HepG2 (cell line): Measurements from ENCODE around the gene KIFAP3. TPM values are rescaled to one million over a fixed set of nuclear protein-coding genes. Genes with fewer than 3 reads are reported as not detected.

Source experiments
- ARID2 ChIP-seq: sonication (generic); formaldehyde crosslinking; IDR thresholded peaks from 2 replicates; pipeline ENCODE4 v1.8.1; 2022; ENCODE audit warnings: mild to moderate bottlenecking, missing genetic modification reagents, borderline replicate concordance
- ARID3A ChIP-seq: IDR thresholded peaks from 2 replicates; pipeline ENCODE4 v1.6.1; 2012; ENCODE audit warnings: low read depth, low read length, improper control_type of control experiment
- ASH2L ChIP-seq: fragments of 300-600, 200-600 bp; sonication (generic); IDR thresholded peaks from 2 replicates; pipeline ENCODE4 v1.7.0; 2017; ENCODE audit warnings: low read depth, mild to moderate bottlenecking, moderate library complexity, mixed read lengths, low read length; ENCODE audit not compliant: insufficient read length
- ATF7 ChIP-seq, 2 experiments: fragments of 450-650 bp in 1 of 2; sonication (generic) in 1 of 2; formaldehyde crosslinking in 1 of 2; IDR thresholded peaks; 2 replicates each; pipeline versions ENCODE4 v1.4.0 to v1.6.1; 2016 to 2020; ENCODE audit warnings: antibody characterized with exemption in 1 of 2, mild to moderate bottlenecking in 1 of 2, missing genetic modification reagents in 1 of 2
- ATRX ChIP-seq: sonication (generic); formaldehyde crosslinking; IDR thresholded peaks from 2 replicates; pipeline ENCODE4 v1.4.0; 2020; ENCODE audit warnings: missing genetic modification reagents, borderline replicate concordance
- CBFB ChIP-seq: sonication (generic); formaldehyde crosslinking; IDR thresholded peaks from 2 replicates; pipeline ENCODE4 v1.4.0; 2020; ENCODE audit warnings: missing genetic modification reagents
- CENPBD1 ChIP-seq: sonication (generic); formaldehyde crosslinking; IDR thresholded peaks from 2 replicates; pipeline ENCODE4 v1.8.0; 2022; ENCODE audit warnings: missing genetic modification reagents, low read depth, mild to moderate bottlenecking, borderline replicate concordance
- FOXP1 ChIP-seq, 2 experiments: fragments of 450-650 bp in 1 of 2; IDR thresholded peaks; 2 replicates each; pipeline ENCODE4 v1.6.1; 2017 to 2018; ENCODE audit warnings: antibody characterized with exemption in 1 of 2
- GATA4 ChIP-seq: sonication (generic); IDR thresholded peaks from 2 replicates; pipeline ENCODE4 v1.6.1; 2016; ENCODE audit warnings: antibody characterized with exemption, low read depth, borderline replicate concordance
- GFI1 ChIP-seq: sonication (generic); formaldehyde crosslinking; IDR thresholded peaks from 2 replicates; pipeline ENCODE4 v1.5.0; 2020; ENCODE audit warnings: missing genetic modification reagents, mild to moderate bottlenecking, borderline replicate concordance
- HMGXB4 ChIP-seq, 2 experiments: sonication (generic) in 1 of 2; formaldehyde crosslinking in 1 of 2; IDR thresholded peaks; 2 replicates each; pipeline versions ENCODE4 v1.4.0 to v1.6.1; 2018 to 2020; ENCODE audit warnings: missing genetic modification reagents in 2 of 2, borderline replicate concordance in 1 of 2, low read depth in 1 of 2, mild to moderate bottlenecking in 1 of 2, missing biosample characterization in 1 of 2
- ISX ChIP-seq: sonication (generic); formaldehyde crosslinking; conservative IDR thresholded peaks from 2 replicates; pipeline ENCODE4 v1.5.0; 2020; ENCODE audit warnings: missing genetic modification reagents
- KLF12 ChIP-seq: sonication (generic); formaldehyde crosslinking; IDR thresholded peaks from 2 replicates; pipeline ENCODE4 v1.4.0; 2020; ENCODE audit warnings: missing genetic modification reagents, borderline replicate concordance
- MAFF ChIP-seq: IDR thresholded peaks from 2 replicates; pipeline ENCODE4 v1.6.1; 2011; ENCODE audit warnings: low read depth, low read length, improper control_type of control experiment
- NFE2L1 ChIP-seq: sonication (generic); formaldehyde crosslinking; IDR thresholded peaks from 2 replicates; pipeline ENCODE4 v1.4.0; 2020; ENCODE audit warnings: missing genetic modification reagents, mild to moderate bottlenecking, borderline replicate concordance
- RBFOX2 ChIP-seq: fragments of 200-400 bp; formaldehyde crosslinking; IDR thresholded peaks from 2 replicates; pipeline ENCODE4 v1.6.1; 2017; ENCODE audit warnings: low read depth, mild to moderate bottlenecking, low read length
- ZBTB10 ChIP-seq: sonication (generic); formaldehyde crosslinking; IDR thresholded peaks from 2 replicates; pipeline ENCODE4 v1.4.0; 2020; ENCODE audit warnings: missing genetic modification reagents, borderline replicate concordance
- ZNF441 ChIP-seq: sonication (generic); formaldehyde crosslinking; IDR thresholded peaks from 2 replicates; pipeline ENCODE4 v1.7.0; 2021; ENCODE audit warnings: missing genetic modification reagents, borderline replicate concordance
- ZNF451 ChIP-seq: sonication (generic); formaldehyde crosslinking; IDR thresholded peaks from 2 replicates; pipeline ENCODE4 v1.5.0; 2020; ENCODE audit warnings: mild to moderate bottlenecking, missing genetic modification reagents
- ZNF639 ChIP-seq: conservative IDR thresholded peaks from 2 replicates; pipeline ENCODE4 v1.6.1; 2018; ENCODE audit warnings: missing genetic modification reagents
- polyA plus RNA-seq, 8 experiments: library from polyadenylated mRNA; depleted of rRNA in 3 of 8; stranded (reverse) in 7 of 8; unstranded in 1 of 8; fragments of >200 nt; fragmentation: Illumina TruSeq in 4 of 8; extraction: Trizol in 4 of 8; gene quantifications; 2 replicates each; pipeline versions ENCODE4 v1.2.1 to v1.2.3, GENCODE V29; 2011 to 2016; ENCODE audit warnings: low read depth in 4 of 8, missing spikeins in 1 of 8, mixed read lengths in 1 of 8; ENCODE audit not compliant: insufficient read depth in 1 of 8
- total RNA-seq, 5 experiments: library from RNA; depleted of rRNA; stranded (reverse); fragments of >200 nt; fragmentation: Illumina TruSeq; extraction: Trizol; gene quantifications; 2 replicates each; pipeline ENCODE4 v1.2.3, GENCODE V29; 2016; ENCODE audit warnings: low read depth in 1 of 5

The KIFAP3 gene
- total and polyA plus RNA-seq, 2 of the 13 experiments (the other 11 are each of a cell fraction or from before 2014, with no cell fraction given) = 3.4 to 10.0 TPM

GRCh38 chr1:169892927-169893644, 181.4 kb downstream of the KIFAP3 start (continued):
- TF ChIP-seq ARID3A (no peak), NFE2L1 (CRISPR knock-in tag) (no peak), ARID2 (CRISPR knock-in tag) (0 out of 2 replicates have a peak, but pooled peaks have one; percentile 56), RBFOX2 (peak; percentile 92), ASH2L (peak; percentile 84), CENPBD1 (no peak), CBFB (0 out of 2 replicates have a peak, but pooled peaks have one; percentile 22), GATA4 (no peak), GFI1 (CRISPR knock-in tag) (no peak), FOXP1 (IDR thresholded peaks at IDR 0.05) (no peak), FOXP1 (CRISPR knock-in tag; IDR thresholded peaks at IDR 0.05) (no peak), ATF7 (IDR thresholded peaks at IDR 0.05) (no peak), ATF7 (CRISPR knock-in tag; IDR thresholded peaks at IDR 0.05) (no peak), KLF12 (CRISPR knock-in tag) (no peak), ISX (CRISPR knock-in tag) (no peak), ATRX (CRISPR knock-in tag) (no peak), ZNF639 (CRISPR knock-in tag) (no peak), ZNF451 (CRISPR knock-in tag) (no peak), HMGXB4 (CRISPR knock-in tag; IDR thresholded peaks at IDR 0.05; ENCODE audit: borderline replicate concordance in 1 of 2, low read depth in 1 of 2) (0 out of 4 replicates have a peak, but pooled peaks of 1 of the 2 experiments have one; percentile 6), MAFF (no peak), ZBTB10 (0 out of 2 replicates have a peak, but pooled peaks have one; percentile 40), ZNF441 (no peak)
